HG03460 (cell line): Measurements from ENCODE around the gene FHL5.
"Not testable (repeated sequence)": the region's sequence is repeated elsewhere in the genome, so short reads cannot be mapped to it uniquely, and the experiment has no call there.

ENCODE experiments used
- ATAC-seq: cut with Tn5 transposase; IDR thresholded peaks from one replicate; pipeline ENCODE4 v1.9.1; 2021; ENCODE audit not compliant: unreplicated experiment

FHL5 gene

DNA sequence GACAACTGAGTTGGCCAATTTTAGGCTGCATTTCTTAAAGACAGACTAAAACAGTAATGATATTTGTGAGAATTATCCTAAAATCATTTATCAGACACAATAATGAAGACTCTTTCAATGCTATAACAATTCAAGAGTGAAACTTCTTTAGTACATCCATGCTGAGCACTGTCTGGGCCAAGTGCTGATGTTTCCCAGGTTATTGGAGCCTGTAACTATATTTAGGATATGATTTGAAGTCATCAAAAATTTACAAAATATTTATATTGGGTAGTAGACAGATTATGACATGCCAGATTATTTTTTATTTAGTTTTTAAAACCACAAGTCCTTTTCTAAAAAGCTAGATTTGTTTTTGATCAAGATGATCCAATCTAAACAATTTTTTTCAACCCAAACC is 45.1 kb downstream of the FHL5 start:
- ATAC-seq: no peak

DNA sequence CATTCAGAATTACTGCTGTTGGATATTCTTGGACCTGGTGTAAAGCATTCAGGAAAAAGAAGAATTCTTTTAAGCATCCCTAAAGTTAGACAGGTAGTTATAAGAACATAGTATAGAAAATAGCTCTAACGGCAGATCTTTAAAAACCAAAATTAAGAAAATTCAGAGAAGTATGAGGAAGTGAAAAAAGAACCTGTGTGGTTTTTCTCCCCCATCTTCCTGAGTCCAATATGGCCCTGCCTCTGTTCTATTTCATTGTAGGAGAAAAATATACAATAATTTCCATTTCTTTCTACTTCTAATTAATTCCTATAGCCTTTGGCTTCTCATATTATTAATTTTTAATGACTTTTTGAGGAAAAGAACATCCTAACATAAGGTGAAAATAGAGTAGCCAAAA is 47.1 kb downstream of the FHL5 start:
- peak; percentile 40 for ATAC-seq

GRCh38 chr6:96611342-96611991 is 48.5 kb downstream of the FHL5 start:
- peak; percentile 74 for ATAC-seq

GRCh38 chr6:96613291-96613999 is 50.5 kb downstream of the FHL5 start:
- peak; percentile 31 for ATAC-seq

DNA sequence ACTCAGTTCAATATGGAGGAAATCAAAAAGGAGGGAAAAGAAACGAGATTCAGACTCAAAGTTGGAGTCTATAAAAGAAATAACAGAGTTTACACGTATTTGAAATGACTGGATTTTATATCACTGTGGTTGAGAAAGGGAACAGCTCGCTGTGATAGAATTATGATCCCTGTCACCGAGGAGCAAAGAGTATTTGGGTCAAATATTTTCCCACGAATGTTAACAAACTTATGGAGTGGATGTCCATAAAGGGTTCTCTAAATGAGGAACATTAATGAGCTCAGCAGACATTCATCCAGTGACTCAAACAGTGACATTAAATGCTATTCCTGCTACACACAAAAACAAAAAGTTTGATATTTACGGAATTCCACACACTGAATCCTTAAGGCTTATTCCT is 57.9 kb downstream of the FHL5 start:
- ATAC-seq: no peak

- no peak for ATAC-seq
Observed at GRCh38 chr6:96621983-96622382, 59.1 kb downstream of the FHL5 start.

GRCh38 chr6:96624957-96625356 is 62.0 kb downstream of the FHL5 start:
- no peak for ATAC-seq

GRCh38 chr6:96626759-96627364 is 63.9 kb downstream of the FHL5 start:
- peak; percentile 94 for ATAC-seq

DNA sequence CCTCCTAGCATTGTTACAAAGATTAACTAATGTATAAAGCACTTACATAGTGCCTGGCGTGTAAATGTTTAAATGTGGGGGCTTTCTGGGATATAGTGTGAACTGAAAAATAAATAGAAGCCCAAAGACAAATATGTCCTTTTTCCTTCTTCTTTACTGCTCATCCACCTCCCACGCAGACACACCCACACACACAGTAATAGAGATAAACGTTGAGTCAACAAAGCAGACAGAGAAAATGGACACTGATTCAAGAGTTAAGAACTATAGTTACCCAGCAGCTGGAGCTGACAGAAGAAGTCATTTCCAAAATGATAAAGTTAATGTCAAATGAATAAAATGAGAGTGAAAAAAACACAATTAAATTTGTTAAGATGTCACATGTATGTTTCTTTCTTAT is 68.3 kb downstream of the FHL5 start:
- ATAC-seq: no peak

DNA sequence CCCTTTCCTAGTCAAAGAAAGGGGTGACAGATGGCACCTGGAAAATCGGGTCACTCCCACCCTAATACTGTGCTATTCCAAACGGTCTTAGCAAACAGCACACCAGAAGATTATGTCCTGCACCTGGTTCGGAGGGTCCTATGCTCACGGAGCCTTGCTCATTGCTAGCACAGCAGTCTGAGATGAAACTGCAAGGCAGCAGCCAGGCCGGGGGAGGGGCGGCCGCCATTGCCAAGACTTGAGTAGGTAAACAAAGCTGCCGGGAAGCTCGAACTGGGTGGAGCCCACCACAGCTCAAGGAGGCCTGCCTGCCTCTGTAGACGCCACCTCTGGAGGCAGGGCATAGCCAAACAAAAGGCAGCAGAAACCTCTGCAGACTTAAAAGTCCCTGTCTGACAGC is 75.1 kb downstream of the FHL5 start:
- not testable (repeated sequence) for ATAC-seq

DNA sequence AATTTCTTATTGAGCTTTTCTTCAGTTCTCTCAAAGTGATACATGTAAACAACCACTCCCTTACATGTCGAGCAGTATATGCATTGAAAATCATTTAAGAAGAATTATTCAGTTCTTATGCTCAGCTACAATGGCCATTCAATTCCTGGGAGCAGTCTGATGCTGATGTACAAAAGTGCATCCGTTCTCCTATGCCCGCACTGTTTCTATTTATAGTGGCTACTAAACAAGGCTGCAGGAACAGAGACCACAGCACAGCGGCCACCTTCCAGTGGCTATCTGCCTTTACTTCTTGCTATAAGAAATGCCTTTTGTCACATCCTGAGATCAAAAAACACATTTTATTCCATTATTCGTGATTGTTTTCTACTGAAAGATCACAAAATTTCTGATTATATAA is 82.2 kb downstream of the FHL5 start:
- no peak for ATAC-seq

- no peak for ATAC-seq
Observed at GRCh38 chr6:96649926-96650325, 87.0 kb downstream of the FHL5 start.

DNA sequence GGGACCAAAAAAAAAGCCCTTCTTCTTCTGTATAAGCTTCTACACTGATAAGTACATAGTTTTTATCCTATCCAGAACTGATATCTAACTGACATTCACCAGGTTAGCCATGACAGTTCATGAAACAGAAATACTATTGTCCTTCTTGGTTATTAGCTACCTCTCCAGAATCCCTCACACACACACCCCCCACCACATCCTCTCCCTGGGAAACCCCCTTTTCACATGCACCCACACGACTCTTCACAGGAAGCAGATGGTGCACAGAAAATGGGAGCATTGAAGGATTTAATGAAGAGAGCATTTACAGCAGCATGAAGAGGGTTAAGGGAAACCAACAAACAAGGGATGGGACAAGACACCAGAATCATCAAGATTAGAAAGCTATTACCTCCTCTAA is 88.9 kb downstream of the FHL5 start:
- ATAC-seq: no peak

- no peak for ATAC-seq
Observed at GRCh38 chr6:96652552-96652951, 89.6 kb downstream of the FHL5 start.

DNA sequence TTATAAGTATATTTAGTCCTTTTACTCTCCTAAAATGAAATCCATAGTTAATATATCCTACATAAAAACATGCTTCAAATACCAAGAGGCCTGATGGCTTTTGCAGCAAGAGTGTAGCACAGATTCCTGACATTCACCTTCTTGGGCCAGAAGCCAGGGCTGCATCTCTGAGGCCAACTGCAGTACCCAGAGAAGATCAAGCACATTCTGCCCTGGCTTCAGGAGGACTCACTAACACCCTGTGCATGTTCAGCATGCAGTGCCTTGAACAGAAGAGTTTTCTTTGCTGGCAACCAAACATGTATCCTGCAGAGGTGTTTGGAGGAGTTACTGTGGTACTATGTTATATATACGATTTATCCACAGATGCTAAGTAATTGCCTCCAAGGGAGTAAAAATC is 90.3 kb downstream of the FHL5 start:
- ATAC-seq: no peak

DNA sequence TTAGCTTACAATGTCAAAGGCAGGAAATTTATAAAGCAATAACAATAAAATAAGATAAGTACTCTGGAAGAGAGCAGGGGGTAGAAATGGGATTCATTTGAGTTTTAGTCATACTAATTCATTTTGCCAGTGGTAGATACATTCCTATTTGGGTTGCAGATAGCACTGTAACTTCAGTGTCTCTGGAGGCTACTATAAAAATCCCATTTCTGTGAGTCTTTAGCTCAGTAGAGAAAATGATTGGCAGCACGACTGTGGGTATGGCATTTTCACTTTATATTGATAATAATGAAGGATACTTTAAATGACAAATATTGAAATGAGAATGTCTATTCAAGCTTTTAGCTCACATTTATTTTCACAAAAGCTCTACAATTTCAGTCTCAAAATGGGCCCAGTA is 93.6 kb downstream of the FHL5 start:
- ATAC-seq: no peak

GRCh38 chr6:96657344-96657743 is 94.4 kb downstream of the FHL5 start:
- ATAC-seq: no peak

GRCh38 chr6:96659084-96659845 is 96.3 kb downstream of the FHL5 start:
- no peak for ATAC-seq
